Testis (tissue), 3 donors: ENCODE results near the gene GHRH. TPM values are rescaled to one million over a fixed set of nuclear protein-coding genes. Genes with fewer than 3 reads are reported as not detected.

Experiments
- DNase-seq: peaks from one replicate; pipeline ENCODE4 v3.0.0-alpha.2; 2019
- H3K27ac ChIP-seq, 2 donors: fragments of 200-600 bp; sonication (generic); one replicate each; pipeline ENCODE4 v1.5.1; 2019
- H3K27me3 ChIP-seq: fragments of 200-600 bp; sonication (generic); one replicate; pipeline ENCODE4 v1.5.1; 2019
- H3K36me3 ChIP-seq: fragments of 200-600 bp; sonication (generic); one replicate; pipeline ENCODE4 v1.5.1; 2017; ENCODE audit warnings: low read depth; ENCODE audit errors: missing control alignments
- H3K4me1 ChIP-seq: fragments of 200-600 bp; sonication (generic); one replicate; pipeline ENCODE4 v1.5.1; 2019
- H3K4me3 ChIP-seq, 2 donors: fragments of 200-600 bp; sonication (generic); one replicate each; pipeline ENCODE4 v1.5.1; 2017 to 2019
- H3K9me3 ChIP-seq: fragments of 200-600 bp; sonication (generic); one replicate; pipeline ENCODE4 v1.5.1; 2017
- CTCF ChIP-seq, 3 experiments: fragments of 450-650 bp in 2 of 3; fragments of 200-600 bp in 1 of 3; sonication (generic) in 1 of 3; IDR thresholded peaks; one replicate each; pipeline ENCODE4 v1.5.1; 2016 to 2019; ENCODE audit warnings: antibody characterized with exemption in 3 of 3, mild to moderate bottlenecking in 2 of 3, moderate library complexity in 1 of 3
- POLR2A ChIP-seq: fragments of 450-650 bp; IDR thresholded peaks from one replicate; pipeline ENCODE4 v1.6.1; 2017; ENCODE audit warnings: antibody characterized with exemption, mild to moderate bottlenecking, moderate library complexity
- WGBS, 2 donors: methylation state at CpG; one replicate each; pipeline ENCODE4 v1.1.5; 2018; 5-methylcytosine and 5-hydroxymethylcytosine counted together
- intact Hi-C: fragments of 100-400 bp; cut with DNase I; formaldehyde crosslinking; loops from one replicate; pipeline ENCODE4 v1.15.1; 2023; ENCODE audit warnings: low total_unique reads
- polyA plus RNA-seq: library from polyadenylated mRNA; stranded (reverse); fragments of 350-450 nt; fragmentation: Illumina TruSeq; extraction: RNeasy Lipid Tissue Mini Kit (QIAGEN cat#74804); gene quantifications from one replicate; pipeline ENCODE4 v1.2.3, GENCODE V29; 2014; ENCODE audit warnings: low read depth, low replicate concordance; ENCODE audit not compliant: insufficient read depth
- total RNA-seq, 2 donors: library from RNA; depleted of rRNA; stranded (reverse); fragments of >200 nt; gene quantifications; one replicate each; pipeline ENCODE4 v1.2.3, GENCODE V29; 2016

The GHRH gene
- total and polyA plus RNA-seq, 3 donors from 2014 or later: not detected

GRCh38 chr20:37267667-37268313 is 6.2 kb upstream of the GHRH start:
- intact Hi-C loops: no loop called here
- H3K27me3 ChIP-seq: no peaks in the 10 kb centered on the region
- WGBS, 2 donors: 79 to 83% methylated on average over 15 of the region's 15 CpGs
- H3K27ac ChIP-seq: no peak overlapping the region
- TF ChIP-seq POLR2A: no peak
- TF ChIP-seq CTCF (IDR thresholded peaks at IDR 0.05): no peak
- DNase-seq: no peak
- H3K4me3 ChIP-seq: no peak overlapping the region
- H3K9me3 ChIP-seq: no peaks in the 10 kb centered on the region
- H3K36me3 ChIP-seq: no peaks in the 10 kb centered on the region
- H3K4me1 ChIP-seq: peaks cover 5% of the 10 kb centered on the region

- H3K36me3 ChIP-seq: no peaks in the 10 kb centered on the region
- H3K27me3 ChIP-seq: no peaks in the 10 kb centered on the region
- peaks cover 5% of the 10 kb centered on the region for H3K4me1 ChIP-seq
- H3K9me3 ChIP-seq: no peaks in the 10 kb centered on the region
- no peak overlapping the region for H3K27ac ChIP-seq
- no peak overlapping the region for H3K4me3 ChIP-seq
- DNase-seq: no peak
- 86 to 91% methylated on average over 9 of the region's 9 CpGs for WGBS, 2 donors
- TF ChIP-seq CTCF (IDR thresholded peaks at IDR 0.05) (no peak), POLR2A (no peak)
- intact Hi-C loops: no loop called here
Observed at GRCh38 chr20:37266940-37267666, 5.5 kb upstream of the GHRH start.

- no peak for TF ChIP-seq CTCF (IDR thresholded peaks at IDR 0.05)
- TF ChIP-seq POLR2A: no peak
- Histone ChIP-seq H3K4me3 (no peak overlapping the region), H3K27me3 (no peaks in the 10 kb centered on the region), H3K36me3 (no peaks in the 10 kb centered on the region), H3K9me3 (no peaks in the 10 kb centered on the region), H3K27ac (no peak overlapping the region), H3K4me1 (no peaks in the 10 kb centered on the region)
- WGBS, 2 donors: 92 to 96% methylated on average over 4 of the region's 4 CpGs
- intact Hi-C loops: no loop called here
- no peak for DNase-seq
Observed at GRCh38 chr20:37265152-37265551, 3.5 kb upstream of the GHRH start.

- WGBS, 2 donors: 91 to 100% methylated on average over 3 to 6 of the region's 6 CpGs
- TF ChIP-seq CTCF (IDR thresholded peaks at IDR 0.05): no peak
- TF ChIP-seq POLR2A: no peak
- intact Hi-C loops: no loop called here
- H3K9me3 ChIP-seq: no peaks in the 10 kb centered on the region
- H3K27ac ChIP-seq: no peak overlapping the region
- no peak for DNase-seq
- no peaks in the 10 kb centered on the region for H3K27me3 ChIP-seq
- H3K4me3 ChIP-seq: no peak overlapping the region
- no peaks in the 10 kb centered on the region for H3K36me3 ChIP-seq
- H3K4me1 ChIP-seq: no peaks in the 10 kb centered on the region
Observed at GRCh38 chr20:37263686-37264085, 2.1 kb upstream of the GHRH start.
